Nephron progenitor cell (in vitro differentiated cells): ENCODE measurements around the gene NAIF1.

ENCODE experiments used
- DNase-seq: peaks from one replicate; pipeline ENCODE4 v3.0.0; 2021
- H3K27ac Mint-ChIP-seq: 2 replicates; pipeline ENCODE4 v1.8.0; 2021; ENCODE audit warnings: mild to moderate bottlenecking, moderate library complexity, mixed read lengths
- H3K27me3 Mint-ChIP-seq: 2 replicates; pipeline ENCODE4 v1.8.0; 2021; ENCODE audit warnings: mild to moderate bottlenecking, low read depth, mixed read lengths; ENCODE audit not compliant: poor library complexity
- H3K36me3 Mint-ChIP-seq: 2 replicates; pipeline ENCODE4 v1.8.0; 2021; ENCODE audit warnings: low read depth, mixed read lengths
- H3K4me1 Mint-ChIP-seq: 2 replicates; pipeline ENCODE4 v1.8.0; 2021; ENCODE audit warnings: mixed read lengths
- H3K4me3 Mint-ChIP-seq: 2 replicates; pipeline ENCODE4 v1.8.0; 2021; ENCODE audit warnings: mild to moderate bottlenecking, moderate library complexity, mixed read lengths
- H3K9me3 Mint-ChIP-seq: 2 replicates; pipeline ENCODE4 v1.8.0; 2021; ENCODE audit warnings: mild to moderate bottlenecking, moderate library complexity, mixed read lengths
- CTCF ChIP-seq: fragments of 200-600 bp; sonication (generic); IDR thresholded peaks from 2 replicates; pipeline ENCODE4 v1.5.0; 2021; ENCODE audit warnings: antibody characterized with exemption

The NAIF1 gene

GRCh38 chr9:128081056-128081455 is 13.9 kb upstream of the NAIF1 start:
- H3K4me3 Mint-ChIP-seq = no peak overlapping the region
- H3K27me3 Mint-ChIP-seq = peaks cover 5% of the 10 kb centered on the region
- DNase-seq = peak; percentile 53
- no peaks in the 10 kb centered on the region for H3K9me3 Mint-ChIP-seq
- H3K36me3 Mint-ChIP-seq = peaks cover 11% of the 10 kb centered on the region
- peaks cover 56% of the 10 kb centered on the region for H3K4me1 Mint-ChIP-seq
- H3K27ac Mint-ChIP-seq = peak overlapping the region; percentile 76
- no peak for TF ChIP-seq CTCF

- Mint-ChIP-seq H3K4me3 (no peak overlapping the region), H3K9me3 (no peaks in the 10 kb centered on the region), H3K4me1 (peaks cover 56% of the 10 kb centered on the region), H3K36me3 (peaks cover 6% of the 10 kb centered on the region), H3K27ac (no peak overlapping the region), H3K27me3 (peaks cover 5% of the 10 kb centered on the region)
- TF ChIP-seq CTCF = no peak
- no peak for DNase-seq
These were observed 13.1 kb upstream of the NAIF1 start for GRCh38 chr9:128080206-128080605.

- Mint-ChIP-seq H3K4me3 (no peak overlapping the region), H3K27me3 (peaks cover 5% of the 10 kb centered on the region), H3K4me1 (peaks cover 46% of the 10 kb centered on the region), H3K36me3 (peaks cover 6% of the 10 kb centered on the region), H3K9me3 (no peaks in the 10 kb centered on the region), H3K27ac (no peak overlapping the region)
- TF ChIP-seq CTCF = no peak
- DNase-seq = no peak
These were observed 11.6 kb upstream of the NAIF1 start for GRCh38 chr9:128078504-128079434.

GRCh38 chr9:128077847-128078503 is 10.9 kb upstream of the NAIF1 start:
- Mint-ChIP-seq H3K36me3 (peaks cover 6% of the 10 kb centered on the region), H3K4me3 (no peak overlapping the region), H3K9me3 (no peaks in the 10 kb centered on the region), H3K4me1 (peaks cover 49% of the 10 kb centered on the region), H3K27ac (no peak overlapping the region), H3K27me3 (peaks cover 5% of the 10 kb centered on the region)
- no peak for TF ChIP-seq CTCF
- DNase-seq = no peak

DNA sequence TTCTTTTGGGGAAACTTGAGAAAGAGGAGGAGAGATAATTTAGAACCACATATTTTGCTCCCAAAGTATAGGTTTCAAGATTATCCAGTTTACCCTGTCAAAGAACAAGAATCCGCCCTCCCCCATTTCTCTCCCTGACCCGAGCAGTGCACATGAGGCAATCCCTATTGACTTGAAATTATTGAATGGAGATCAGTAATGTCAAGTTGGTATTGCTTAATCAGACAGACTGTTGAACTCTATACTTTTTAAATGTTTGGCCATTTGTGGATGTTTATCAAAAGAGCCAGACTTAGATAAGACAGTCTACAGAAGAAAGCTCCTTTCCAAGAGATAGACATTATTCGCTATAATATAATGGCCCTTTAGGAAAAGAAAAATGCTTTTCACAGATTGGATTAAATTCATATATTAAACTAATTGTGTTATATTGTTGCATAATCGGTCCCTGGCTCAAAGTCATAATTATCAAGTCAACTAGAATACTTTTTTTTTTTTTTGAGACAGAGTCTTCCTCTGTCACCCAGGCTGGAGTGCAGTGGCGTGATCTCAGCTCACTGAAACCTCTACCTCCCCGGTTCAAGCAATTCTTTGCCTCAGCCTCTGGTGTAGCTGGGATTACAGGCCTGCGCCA is 6.2 kb upstream of the NAIF1 start:
- TF ChIP-seq CTCF = no peak
- no peak overlapping the region for H3K27ac Mint-ChIP-seq
- H3K27me3 Mint-ChIP-seq = peaks cover 5% of the 10 kb centered on the region
- peaks cover 6% of the 10 kb centered on the region for H3K36me3 Mint-ChIP-seq
- no peak for DNase-seq
- H3K4me1 Mint-ChIP-seq = peaks cover 46% of the 10 kb centered on the region
- no peak overlapping the region for H3K4me3 Mint-ChIP-seq
- no peaks in the 10 kb centered on the region for H3K9me3 Mint-ChIP-seq
